ENCODE results near the gene PKDCC.

DNA sequence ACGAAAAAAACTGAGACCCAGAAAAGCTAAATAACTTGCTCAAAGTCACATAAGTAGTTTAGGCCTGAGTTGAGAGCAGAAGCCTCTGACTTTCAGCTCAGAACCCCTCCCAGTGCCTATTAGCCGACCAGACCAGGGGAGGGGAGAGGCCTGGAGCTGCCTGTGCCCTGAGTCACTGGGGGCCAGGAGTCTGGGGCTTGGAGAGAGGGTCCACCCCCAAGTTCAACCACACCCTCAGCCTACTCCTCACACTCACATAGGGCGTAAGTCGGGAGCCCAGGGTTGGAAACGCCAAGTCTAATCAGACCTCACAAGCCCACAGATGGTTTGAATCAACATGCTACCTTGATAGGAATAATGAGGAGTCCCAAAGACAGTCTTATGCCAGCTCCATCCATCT lies 12.6 kb upstream of the PKDCC start:
- TF ChIP-seq, protein P1, sequence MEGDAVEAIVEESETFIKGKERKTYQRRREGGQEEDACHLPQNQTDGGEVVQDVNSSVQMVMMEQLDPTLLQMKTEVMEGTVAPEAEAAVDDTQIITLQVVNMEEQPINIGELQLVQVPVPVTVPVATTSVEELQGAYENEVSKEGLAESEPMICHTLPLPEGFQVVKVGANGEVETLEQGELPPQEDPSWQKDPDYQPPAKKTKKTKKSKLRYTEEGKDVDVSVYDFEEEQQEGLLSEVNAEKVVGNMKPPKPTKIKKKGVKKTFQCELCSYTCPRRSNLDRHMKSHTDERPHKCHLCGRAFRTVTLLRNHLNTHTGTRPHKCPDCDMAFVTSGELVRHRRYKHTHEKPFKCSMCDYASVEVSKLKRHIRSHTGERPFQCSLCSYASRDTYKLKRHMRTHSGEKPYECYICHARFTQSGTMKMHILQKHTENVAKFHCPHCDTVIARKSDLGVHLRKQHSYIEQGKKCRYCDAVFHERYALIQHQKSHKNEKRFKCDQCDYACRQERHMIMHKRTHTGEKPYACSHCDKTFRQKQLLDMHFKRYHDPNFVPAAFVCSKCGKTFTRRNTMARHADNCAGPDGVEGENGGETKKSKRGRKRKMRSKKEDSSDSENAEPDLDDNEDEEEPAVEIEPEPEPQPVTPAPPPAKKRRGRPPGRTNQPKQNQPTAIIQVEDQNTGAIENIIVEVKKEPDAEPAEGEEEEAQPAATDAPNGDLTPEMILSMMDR (IDR thresholded peaks at IDR 0.05 in 8 of 11, conservative IDR thresholded peaks at IDR 0.05 in 3 of 11): no peak
- no peak for TF ChIP-seq POLR2A (IDR thresholded peaks at IDR 0.05)
